Stomach smooth muscle (tissue), 2 donors: Measurements from ENCODE around the gene OSBPL1A.

Experiments used
- H3K27ac ChIP-seq: one replicate; pipeline ENCODE4 v1.7.0; 2013; ENCODE audit warnings: mild to moderate bottlenecking, low read length, inconsistent platforms
- H3K27me3 ChIP-seq, 2 donors: one replicate each; pipeline ENCODE4 v1.7.0; 2013; ENCODE audit warnings: low read length in 2 of 2; ENCODE audit not compliant: insufficient read depth in 2 of 2, control insufficient read depth in 1 of 2
- H3K36me3 ChIP-seq, 2 donors: one replicate each; pipeline ENCODE4 v1.7.0; 2013; ENCODE audit warnings: low read length in 2 of 2; ENCODE audit not compliant: control insufficient read depth in 2 of 2, insufficient read depth in 2 of 2
- H3K4me1 ChIP-seq: one replicate; pipeline ENCODE4 v1.7.0; 2013; ENCODE audit warnings: low read length; ENCODE audit not compliant: control insufficient read depth, insufficient read depth
- H3K4me3 ChIP-seq, 2 donors: one replicate each; pipeline ENCODE4 v1.7.0; 2013; ENCODE audit warnings: low read length in 2 of 2
- H3K9ac ChIP-seq, 2 donors: one replicate each; pipeline ENCODE4 v1.7.0; 2013; ENCODE audit warnings: low read length in 2 of 2, mild to moderate bottlenecking in 1 of 2
- H3K9me3 ChIP-seq, 2 donors: one replicate each; pipeline ENCODE4 v1.7.0; 2013; ENCODE audit warnings: low read length in 2 of 2; ENCODE audit not compliant: control insufficient read depth in 2 of 2
- donor health status: healthy.
- donor health status: Pancreatic carcinoma.

Gene OSBPL1A

GRCh38 chr18:24270358-24270936 lies 127.2 kb downstream of the OSBPL1A start:
- no peaks in the 10 kb centered on the region for H3K36me3 ChIP-seq
- H3K4me1 ChIP-seq, result peaks cover 10% of the 10 kb centered on the region
- H3K27ac ChIP-seq, result peak overlapping the region; percentile 67
- H3K9ac ChIP-seq, result peak overlapping the region; percentile 37 to 82
- H3K4me3 ChIP-seq, result peak overlapping the region; percentile 86 to 88
- H3K27me3 ChIP-seq, result no peaks in the 10 kb centered on the region
- no peaks in the 10 kb centered on the region for H3K9me3 ChIP-seq

- Histone ChIP-seq H3K9me3 (no peaks in the 10 kb centered on the region), H3K27me3 (no peaks in the 10 kb centered on the region), H3K4me1 (peaks cover 13% of the 10 kb centered on the region), H3K4me3 (peak overlapping the region in 1 of 2 donors; percentile 30), H3K9ac (no peak overlapping the region), H3K27ac (peak overlapping the region; percentile 13), H3K36me3 (no peaks in the 10 kb centered on the region)
These were observed 128.7 kb downstream of the OSBPL1A start for GRCh38 chr18:24268784-24269550.

GRCh38 chr18:24267878-24268277 lies 129.7 kb downstream of the OSBPL1A start:
- Histone ChIP-seq H3K4me1 (peaks cover 8% of the 10 kb centered on the region), H3K4me3 (no peak overlapping the region), H3K36me3 (no peaks in the 10 kb centered on the region), H3K9me3 (no peaks in the 10 kb centered on the region), H3K27ac (no peak overlapping the region), H3K27me3 (no peaks in the 10 kb centered on the region), H3K9ac (no peak overlapping the region)

- Histone ChIP-seq H3K4me3 (peak overlapping the region in 1 of 2 donors; percentile 1), H3K27ac (peak overlapping the region; percentile 56), H3K4me1 (peaks cover 11% of the 10 kb centered on the region), H3K27me3 (no peaks in the 10 kb centered on the region), H3K9ac (peak overlapping the region in 1 of 2 donors; percentile 11), H3K36me3 (no peaks in the 10 kb centered on the region), H3K9me3 (no peaks in the 10 kb centered on the region)
These were observed 131.5 kb downstream of the OSBPL1A start for GRCh38 chr18:24266131-24266530.

GRCh38 chr18:24265502-24266064 lies 132.0 kb downstream of the OSBPL1A start:
- Histone ChIP-seq H3K4me3 (peak overlapping the region in 1 of 2 donors; percentile 1), H3K4me1 (peaks cover 11% of the 10 kb centered on the region)

GRCh38 chr18:24263050-24263449 lies 134.6 kb downstream of the OSBPL1A start:
- H3K27me3 ChIP-seq, result no peaks in the 10 kb centered on the region
- no peak overlapping the region for H3K9ac ChIP-seq
- H3K4me3 ChIP-seq, result no peak overlapping the region
- no peaks in the 10 kb centered on the region for H3K36me3 ChIP-seq
- H3K4me1 ChIP-seq, result peaks cover 11% of the 10 kb centered on the region
- no peaks in the 10 kb centered on the region for H3K9me3 ChIP-seq
- H3K27ac ChIP-seq, result peak overlapping the region; percentile 1

More at GRCh38 chr18:24265502-24266064, 132.0 kb downstream of the OSBPL1A start:
- Histone ChIP-seq H3K9me3 (no peaks in the 10 kb centered on the region), H3K27ac (peak overlapping the region; percentile 56), H3K27me3 (no peaks in the 10 kb centered on the region), H3K9ac (peak overlapping the region; percentile 11 to 13), H3K36me3 (no peaks in the 10 kb centered on the region)

GRCh38 chr18:24262087-24262486 lies 135.5 kb downstream of the OSBPL1A start:
- Histone ChIP-seq H3K4me1 (peaks cover 11% of the 10 kb centered on the region), H3K27ac (no peak overlapping the region), H3K27me3 (no peaks in the 10 kb centered on the region), H3K36me3 (no peaks in the 10 kb centered on the region), H3K4me3 (no peak overlapping the region), H3K9ac (peak overlapping the region in 1 of 2 donors; percentile 11), H3K9me3 (no peaks in the 10 kb centered on the region)

- peaks cover 4% of the 10 kb centered on the region for H3K4me1 ChIP-seq
- H3K36me3 ChIP-seq, result no peaks in the 10 kb centered on the region
- H3K9me3 ChIP-seq, result no peaks in the 10 kb centered on the region
- H3K9ac ChIP-seq, result no peak overlapping the region
- no peaks in the 10 kb centered on the region for H3K27me3 ChIP-seq
- H3K27ac ChIP-seq, result peak overlapping the region; percentile 2
- H3K4me3 ChIP-seq, result no peak overlapping the region
These were observed 137.6 kb downstream of the OSBPL1A start for GRCh38 chr18:24259869-24260641.

- Histone ChIP-seq H3K27ac (no peak overlapping the region), H3K4me3 (no peak overlapping the region), H3K9ac (no peak overlapping the region)
These were observed 143.6 kb downstream of the OSBPL1A start for GRCh38 chr18:24254071-24254470.

GRCh38 chr18:24249716-24250115 lies 147.9 kb downstream of the OSBPL1A start:
- H3K27ac ChIP-seq, result no peak overlapping the region
- no peaks in the 10 kb centered on the region for H3K9me3 ChIP-seq
- no peaks in the 10 kb centered on the region for H3K27me3 ChIP-seq
- no peak overlapping the region for H3K9ac ChIP-seq
- no peak overlapping the region for H3K4me3 ChIP-seq
- H3K36me3 ChIP-seq, result no peaks in the 10 kb centered on the region
- peaks cover 2% of the 10 kb centered on the region for H3K4me1 ChIP-seq

More at GRCh38 chr18:24254071-24254470, 143.6 kb downstream of the OSBPL1A start:
- Histone ChIP-seq H3K4me1 (peaks cover 2% of the 10 kb centered on the region), H3K36me3 (no peaks in the 10 kb centered on the region), H3K27me3 (no peaks in the 10 kb centered on the region), H3K9me3 (no peaks in the 10 kb centered on the region)
